ENCODE data around the gene ACTR6. TPM values are rescaled to one million over a fixed set of nuclear protein-coding genes. Genes with fewer than 3 reads are reported as not detected.

The ACTR6 gene
- total and polyA plus RNA-seq, 9 of the 15 experiments (the other 6 are each of a cell fraction or from before 2014, with no cell fraction given), result 26.1 to 109 (median 70.9) TPM

GRCh38 chr12:100200463-100201181 lies at the start of gene ACTR6 (continued):
- TF ChIP-seq SPI1 (IDR thresholded peaks at IDR 0.05; ENCODE audit: borderline replicate concordance, low read depth, low read length), result no peak
- no peak for TF ChIP-seq ID3 (CRISPR knock-in tag; IDR thresholded peaks at IDR 0.05)
- no peak for TF ChIP-seq ID3 (tag; IDR thresholded peaks at IDR 0.05)
- no peak for TF ChIP-seq ZNF444 (CRISPR knock-in tag; IDR thresholded peaks at IDR 0.05)
- TF ChIP-seq E2F4 (CRISPR knock-in tag; IDR thresholded peaks at IDR 0.05; ENCODE audit: low read depth), result no peak
- TF ChIP-seq PYGO2 (tag; IDR thresholded peaks at IDR 0.05), result no peak
- TF ChIP-seq ZHX1 (conservative IDR thresholded peaks at IDR 0.05; ENCODE audit: low read length), result no peak
- peak in 1 of 3 experiments; percentile 42; a peak in 1 of 6 replicates for TF ChIP-seq ZBTB11 (CRISPR knock-in tag; IDR thresholded peaks at IDR 0.05)
- TF ChIP-seq EHMT2 (IDR thresholded peaks at IDR 0.05), result no peak
- TF ChIP-seq BRCA1 (IDR thresholded peaks at IDR 0.05), result no peak
- no peak for TF ChIP-seq BRCA1 (CRISPR knock-in tag; IDR thresholded peaks at IDR 0.05)
- TF ChIP-seq BMI1 (IDR thresholded peaks at IDR 0.05; ENCODE audit: low read length), result peak; percentile 98
- 0 out of 4 replicates have a peak, but pooled peaks of 1 of the 2 experiments have one; percentile 27 for TF ChIP-seq MAZ (CRISPR knock-in tag; conservative IDR thresholded peaks at IDR 0.05 in 1 of 2, IDR thresholded peaks at IDR 0.05 in 1 of 2)
- 0 out of 2 replicates have a peak, but pooled peaks have one; percentile 7 for TF ChIP-seq TEAD4 (IDR thresholded peaks at IDR 0.05; ENCODE audit: low read length)
- TF ChIP-seq TEAD4 (CRISPR knock-in tag; IDR thresholded peaks at IDR 0.05; ENCODE audit: borderline replicate concordance), result no peak
- peak; percentile 75 for TF ChIP-seq TAF9B (IDR thresholded peaks at IDR 0.05; ENCODE audit: partially characterized antibody)
- TF ChIP-seq U2AF1 (optimal IDR thresholded peaks at IDR 0.05; ENCODE audit: low read depth, low read length), result no peak
- no peak for TF ChIP-seq HIVEP1 (CRISPR knock-in tag; IDR thresholded peaks at IDR 0.05)
- TF ChIP-seq E2F5 (CRISPR knock-in tag; IDR thresholded peaks at IDR 0.05), result no peak

Measured in K562 (cell line).